Measurements from ENCODE around the gene PARPBP. TPM values are rescaled to one million over a fixed set of nuclear protein-coding genes. Genes with fewer than 3 reads are reported as not detected.

PARPBP gene
- total RNA-seq, 1 experiment from 2014 or later, result 14.3 TPM

DNA sequence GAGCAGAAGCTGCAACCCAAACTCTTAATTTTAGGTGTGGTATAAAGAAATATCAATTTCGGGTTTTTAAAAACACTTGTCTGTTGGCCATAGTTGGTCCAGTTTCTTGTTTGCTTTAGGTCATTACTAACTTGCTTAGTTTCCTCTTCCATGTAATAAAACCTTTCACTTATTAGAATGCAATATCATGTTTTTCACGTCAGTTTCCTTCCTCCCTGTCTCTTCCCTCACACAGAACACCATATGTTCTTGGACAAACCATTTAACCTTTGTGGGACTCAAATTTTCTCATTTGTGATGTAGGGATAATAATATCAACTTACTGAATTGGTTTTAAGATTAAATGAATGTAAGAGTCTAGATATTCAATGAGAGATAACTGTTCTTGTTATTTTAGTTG is 54.8 kb downstream of the PARPBP start:
- DNase-seq (ENCODE audit: low read depth, low spot score) (no peak), ATAC-seq (no peak)
- intact Hi-C loops (cut with micrococcal nuclease; ENCODE audit: unreplicated experiment), result no loop called here
- Histone ChIP-seq H3K4me1 (ENCODE audit: control insufficient read depth, insufficient read depth, low read length) (no peaks in the 10 kb centered on the region), H3K4me3 (ENCODE audit: low read depth in 2 of 2, low read length in 2 of 2) (no peak overlapping the region), H3K27me3 (ENCODE audit: control insufficient read depth, insufficient read depth, low read length) (no peaks in the 10 kb centered on the region), H3K27ac (ENCODE audit: low read length) (no peak overlapping the region), H3K9me3 (ENCODE audit: control insufficient read depth, insufficient read depth, low read depth, low read length) (no peaks in the 10 kb centered on the region), H3K36me3 (ENCODE audit: control insufficient read depth, insufficient read depth, low read length) (no peaks in the 10 kb centered on the region)
- TF ChIP-seq SIN3A (IDR thresholded peaks at IDR 0.05; ENCODE audit: borderline replicate concordance, insufficient read depth, low read depth, low read length) (no peak), TCF7L2 (IDR thresholded peaks at IDR 0.05; ENCODE audit: low read depth, low read length) (no peak), POLR2AphosphoS5 (IDR thresholded peaks at IDR 0.05; ENCODE audit: low read depth, low read length) (no peak)
- TF ChIP-seq, protein P1, sequence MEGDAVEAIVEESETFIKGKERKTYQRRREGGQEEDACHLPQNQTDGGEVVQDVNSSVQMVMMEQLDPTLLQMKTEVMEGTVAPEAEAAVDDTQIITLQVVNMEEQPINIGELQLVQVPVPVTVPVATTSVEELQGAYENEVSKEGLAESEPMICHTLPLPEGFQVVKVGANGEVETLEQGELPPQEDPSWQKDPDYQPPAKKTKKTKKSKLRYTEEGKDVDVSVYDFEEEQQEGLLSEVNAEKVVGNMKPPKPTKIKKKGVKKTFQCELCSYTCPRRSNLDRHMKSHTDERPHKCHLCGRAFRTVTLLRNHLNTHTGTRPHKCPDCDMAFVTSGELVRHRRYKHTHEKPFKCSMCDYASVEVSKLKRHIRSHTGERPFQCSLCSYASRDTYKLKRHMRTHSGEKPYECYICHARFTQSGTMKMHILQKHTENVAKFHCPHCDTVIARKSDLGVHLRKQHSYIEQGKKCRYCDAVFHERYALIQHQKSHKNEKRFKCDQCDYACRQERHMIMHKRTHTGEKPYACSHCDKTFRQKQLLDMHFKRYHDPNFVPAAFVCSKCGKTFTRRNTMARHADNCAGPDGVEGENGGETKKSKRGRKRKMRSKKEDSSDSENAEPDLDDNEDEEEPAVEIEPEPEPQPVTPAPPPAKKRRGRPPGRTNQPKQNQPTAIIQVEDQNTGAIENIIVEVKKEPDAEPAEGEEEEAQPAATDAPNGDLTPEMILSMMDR (IDR thresholded peaks at IDR 0.05), result no peak
- TF ChIP-seq, protein P2, sequence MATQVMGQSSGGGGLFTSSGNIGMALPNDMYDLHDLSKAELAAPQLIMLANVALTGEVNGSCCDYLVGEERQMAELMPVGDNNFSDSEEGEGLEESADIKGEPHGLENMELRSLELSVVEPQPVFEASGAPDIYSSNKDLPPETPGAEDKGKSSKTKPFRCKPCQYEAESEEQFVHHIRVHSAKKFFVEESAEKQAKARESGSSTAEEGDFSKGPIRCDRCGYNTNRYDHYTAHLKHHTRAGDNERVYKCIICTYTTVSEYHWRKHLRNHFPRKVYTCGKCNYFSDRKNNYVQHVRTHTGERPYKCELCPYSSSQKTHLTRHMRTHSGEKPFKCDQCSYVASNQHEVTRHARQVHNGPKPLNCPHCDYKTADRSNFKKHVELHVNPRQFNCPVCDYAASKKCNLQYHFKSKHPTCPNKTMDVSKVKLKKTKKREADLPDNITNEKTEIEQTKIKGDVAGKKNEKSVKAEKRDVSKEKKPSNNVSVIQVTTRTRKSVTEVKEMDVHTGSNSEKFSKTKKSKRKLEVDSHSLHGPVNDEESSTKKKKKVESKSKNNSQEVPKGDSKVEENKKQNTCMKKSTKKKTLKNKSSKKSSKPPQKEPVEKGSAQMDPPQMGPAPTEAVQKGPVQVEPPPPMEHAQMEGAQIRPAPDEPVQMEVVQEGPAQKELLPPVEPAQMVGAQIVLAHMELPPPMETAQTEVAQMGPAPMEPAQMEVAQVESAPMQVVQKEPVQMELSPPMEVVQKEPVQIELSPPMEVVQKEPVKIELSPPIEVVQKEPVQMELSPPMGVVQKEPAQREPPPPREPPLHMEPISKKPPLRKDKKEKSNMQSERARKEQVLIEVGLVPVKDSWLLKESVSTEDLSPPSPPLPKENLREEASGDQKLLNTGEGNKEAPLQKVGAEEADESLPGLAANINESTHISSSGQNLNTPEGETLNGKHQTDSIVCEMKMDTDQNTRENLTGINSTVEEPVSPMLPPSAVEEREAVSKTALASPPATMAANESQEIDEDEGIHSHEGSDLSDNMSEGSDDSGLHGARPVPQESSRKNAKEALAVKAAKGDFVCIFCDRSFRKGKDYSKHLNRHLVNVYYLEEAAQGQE (IDR thresholded peaks at IDR 0.05; ENCODE audit: insufficient read depth in 1 of 2, low read depth in 2 of 2, low read length in 1 of 2), result no peak
- in situ Hi-C loops (cut with HindIII; ENCODE audit: low pct_unique_long_range_greater_than_20kb, low sequenced_read_pairs), result no loop called here
- no TSS peak for BruUV-seq (replicated peaks)
- CTCF ChIA-PET, result no interaction called here
- POLR2A ChIA-PET, result interaction anchor here (0.6 kb wide), 1 partner anchor 268 kb away, joined by 3 read pairs; no protein-coding TSS in a partner anchor

DNA sequence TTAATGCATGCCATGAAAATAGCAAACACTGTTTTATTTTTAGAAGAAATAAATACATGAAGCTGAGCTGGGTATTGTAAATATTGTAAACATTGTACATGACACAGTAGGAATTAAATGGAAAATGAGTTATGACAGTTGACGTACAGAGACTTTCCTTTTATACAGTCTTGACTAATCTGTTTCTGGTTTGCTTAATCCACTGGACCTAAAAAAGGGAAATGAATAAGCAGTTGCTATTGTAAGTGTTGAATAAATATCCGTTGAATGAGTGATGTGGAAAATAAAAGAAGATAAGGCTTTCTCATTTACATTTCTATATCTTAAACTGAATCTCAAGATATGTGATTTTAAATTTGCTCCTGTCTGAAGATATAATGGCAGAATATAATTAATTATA is 62.7 kb downstream of the PARPBP start:
- ATAC-seq (no peak), DNase-seq (ENCODE audit: low read depth, low spot score) (no peak)
- Histone ChIP-seq H3K27me3 (ENCODE audit: control insufficient read depth, insufficient read depth, low read length) (no peaks in the 10 kb centered on the region), H3K4me3 (ENCODE audit: low read depth in 2 of 2, low read length in 2 of 2) (no peak overlapping the region), H3K4me1 (ENCODE audit: control insufficient read depth, insufficient read depth, low read length) (no peaks in the 10 kb centered on the region), H3K9me3 (ENCODE audit: control insufficient read depth, insufficient read depth, low read depth, low read length) (no peaks in the 10 kb centered on the region), H3K36me3 (ENCODE audit: control insufficient read depth, insufficient read depth, low read length) (no peaks in the 10 kb centered on the region), H3K27ac (ENCODE audit: low read length) (no peak overlapping the region)
- TF ChIP-seq TCF7L2 (IDR thresholded peaks at IDR 0.05; ENCODE audit: low read depth, low read length), result no peak
- TF ChIP-seq, protein P1 (IDR thresholded peaks at IDR 0.05), result no peak
- ChIA-PET CTCF (no interaction called here), POLR2A (no interaction called here)
- intact Hi-C loops (cut with micrococcal nuclease; ENCODE audit: unreplicated experiment), result no loop called here
- in situ Hi-C loops (cut with HindIII; ENCODE audit: low pct_unique_long_range_greater_than_20kb, low sequenced_read_pairs), result no loop called here
- no TSS peak for BruUV-seq (replicated peaks)

DNA sequence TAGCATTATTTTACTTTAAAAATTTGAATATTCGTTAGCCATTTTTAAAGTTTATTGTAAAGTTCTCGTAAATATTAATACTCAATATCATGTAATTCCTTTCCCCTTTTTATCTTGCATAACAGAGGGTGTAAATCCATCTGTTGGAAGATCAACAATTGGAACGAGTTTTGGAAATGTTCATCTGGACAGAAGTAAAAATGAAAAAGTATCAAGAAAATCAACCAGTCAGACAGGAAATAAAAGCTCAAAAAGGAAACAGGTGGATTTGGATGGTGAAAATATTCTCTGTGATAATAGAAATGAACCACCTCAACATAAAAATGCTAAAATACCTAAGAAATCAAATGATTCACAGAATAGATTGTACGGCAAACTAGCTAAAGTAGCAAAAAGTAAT is 75.8 kb downstream of the PARPBP start:
- Histone ChIP-seq H3K4me3 (ENCODE audit: low read depth in 2 of 2, low read length in 2 of 2) (no peak overlapping the region), H3K27ac (ENCODE audit: low read length) (no peak overlapping the region), H3K9me3 (ENCODE audit: control insufficient read depth, insufficient read depth, low read depth, low read length) (no peaks in the 10 kb centered on the region), H3K4me1 (ENCODE audit: control insufficient read depth, insufficient read depth, low read length) (no peaks in the 10 kb centered on the region), H3K36me3 (ENCODE audit: control insufficient read depth, insufficient read depth, low read length) (no peaks in the 10 kb centered on the region), H3K27me3 (ENCODE audit: control insufficient read depth, insufficient read depth, low read length) (no peaks in the 10 kb centered on the region)
- POLR2A ChIA-PET, result no interaction called here
- BruUV-seq (replicated peaks), result no TSS peak
- CTCF ChIA-PET, result no interaction called here
- in situ Hi-C loops (cut with HindIII; ENCODE audit: low pct_unique_long_range_greater_than_20kb, low sequenced_read_pairs), result no loop called here
- TF ChIP-seq TCF7L2 (IDR thresholded peaks at IDR 0.05; ENCODE audit: low read depth, low read length) (no peak), SIN3A (IDR thresholded peaks at IDR 0.05; ENCODE audit: borderline replicate concordance, insufficient read depth, low read depth, low read length) (no peak)
- DNase-seq (ENCODE audit: low read depth, low spot score) (no peak), ATAC-seq (no peak)
- intact Hi-C loops (cut with micrococcal nuclease; ENCODE audit: unreplicated experiment), result no loop called here

All from Panc1 (cell line).